ENCODE measurements around the gene DPP4. TPM values are rescaled to one million over a fixed set of nuclear protein-coding genes. Genes with fewer than 3 reads are reported as not detected.

Gene DPP4
- total and polyA plus RNA-seq, 2 of the 4 experiments (the other 2 are of a cell fraction), result 13.2 to 19.0 TPM

DNA sequence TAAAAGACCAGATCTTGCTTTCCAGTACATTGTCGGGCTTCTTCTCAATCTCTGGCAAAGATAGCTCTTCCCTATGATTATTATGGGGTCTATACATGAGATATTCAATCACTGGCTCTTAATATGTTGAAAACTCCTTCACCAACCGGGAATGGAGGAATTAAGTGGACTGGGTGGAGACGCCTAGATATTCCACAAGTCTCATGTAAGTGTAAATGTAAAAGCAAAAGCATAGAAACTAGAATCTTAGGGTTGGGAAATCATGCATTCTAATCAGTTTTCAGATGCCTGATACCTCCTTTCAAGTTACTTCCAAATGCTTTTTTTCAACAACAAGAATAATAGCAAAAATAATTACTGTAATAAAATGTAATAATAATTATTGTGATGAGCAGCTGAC, 38.0 kb downstream of the DPP4 start:
- H4K8ac ChIP-seq (ENCODE audit: low read depth in 2 of 2, low read length in 2 of 2), result no peak overlapping the region
- H3K4me3 ChIP-seq (ENCODE audit: insufficient read depth, low read depth, low read length), result no peak overlapping the region
- no peak overlapping the region for H2BK5ac ChIP-seq (ENCODE audit: low read depth, low read length, poor library complexity, severe bottlenecking)
- POLR2A ChIA-PET (ENCODE audit: unreplicated experiment), result no interaction called here
- CTCF ChIA-PET, result interaction anchor here (2.0 kb wide), 1 partner anchor 10 kb away, joined by 4 read pairs; no protein-coding TSS in a partner anchor
- no peak overlapping the region for H3K4me2 ChIP-seq (ENCODE audit: low read depth, low read length)
- DNase-seq, result no peak
- no peak overlapping the region for H2BK15ac ChIP-seq (ENCODE audit: low read depth, low read length)
- dilution Hi-C loops (cut with HindIII; ENCODE audit: low sequenced_read_pairs, unreplicated experiment), result no loop called here
- H3K14ac ChIP-seq (replicated peaks; ENCODE audit: low read depth, low read length), result no peak overlapping the region
- no peaks in the 10 kb centered on the region for H3K79me1 ChIP-seq (ENCODE audit: low read depth in 1 of 2, low read length in 2 of 2)
- H2AFZ ChIP-seq (replicated peaks; ENCODE audit: low read length, poor library complexity), result no peak overlapping the region
- H3K9me1 ChIP-seq (ENCODE audit: insufficient read depth, low read length), result no peaks in the 10 kb centered on the region
- no peak overlapping the region for H2BK20ac ChIP-seq (ENCODE audit: low read depth, low read length)
- no peak overlapping the region for H3K4ac ChIP-seq (ENCODE audit: low read depth, low read length)
- TF ChIP-seq CEBPB (IDR thresholded peaks at IDR 0.05; ENCODE audit: low read depth, low read length) (no peak), RAD21 (IDR thresholded peaks at IDR 0.05; ENCODE audit: low read length) (no peak), ELK1 (IDR thresholded peaks at IDR 0.05; ENCODE audit: borderline replicate concordance, low read depth, low read length) (no peak), MXI1 (IDR thresholded peaks at IDR 0.05; ENCODE audit: borderline replicate concordance, low read depth, low read length) (no peak), SMC3 (IDR thresholded peaks at IDR 0.05; ENCODE audit: low read depth, low read length) (no peak), RCOR1 (IDR thresholded peaks at IDR 0.05; ENCODE audit: insufficient replicate concordance, low read length) (no peak)
- H4K5ac ChIP-seq (ENCODE audit: low read depth, low read length), result no peak overlapping the region
- H3K23ac ChIP-seq (ENCODE audit: low read depth, low read length), result no peak overlapping the region
- no TSS peak for BruUV-seq (replicated peaks)
- no peaks in the 10 kb centered on the region for H4K20me1 ChIP-seq (ENCODE audit: insufficient read depth, low read length)
- H2AK9ac ChIP-seq (replicated peaks; ENCODE audit: low read depth, low read length, poor library complexity), result no peak overlapping the region
- H2AK5ac ChIP-seq (ENCODE audit: low read depth, low read length), result no peak overlapping the region
- H3K56ac ChIP-seq (ENCODE audit: extremely low read depth, insufficient read depth, low read length), result no peak overlapping the region
- no peaks in the 10 kb centered on the region for H3K4me1 ChIP-seq (ENCODE audit: control insufficient read depth, insufficient read depth, low read length)
- ATAC-seq (ENCODE audit: low read depth), result no peak
- no peak overlapping the region for H4K91ac ChIP-seq (ENCODE audit: insufficient read depth, low read depth, low read length)
- no peak overlapping the region for H3K27ac ChIP-seq (ENCODE audit: insufficient read depth, low read length)
- in situ Hi-C loops (cut with MboI; ENCODE audit: low sequenced_read_pairs), result no loop called here
- intact Hi-C loops (cut with micrococcal nuclease), result no loop called here
- no peaks in the 10 kb centered on the region for H3K9me3 ChIP-seq (ENCODE audit: control insufficient read depth, insufficient read depth, low read length)
- no peak overlapping the region for H3K9ac ChIP-seq (ENCODE audit: low read depth, low read length)
- no CpG with 5 or more reads among the region's 3 CpGs for WGBS, 2 experiments (ENCODE audit: extremely low coverage in 2 of 2, insufficient read length in 1 of 2)
- H3K18ac ChIP-seq (ENCODE audit: low read depth, low read length), result no peak overlapping the region
- H3K36me3 ChIP-seq (ENCODE audit: control insufficient read depth, insufficient read depth, low read length), result peaks cover 18% of the 10 kb centered on the region
- H3K27me3 ChIP-seq (ENCODE audit: control insufficient read depth, insufficient read depth, low read length), result no peaks in the 10 kb centered on the region
- no peak overlapping the region for H2BK120ac ChIP-seq (ENCODE audit: low read depth, low read length)
